HFFc6 (cell line): ENCODE results near the gene DVL2. TPM values are rescaled to one million over a fixed set of nuclear protein-coding genes. Genes with fewer than 3 reads are reported as not detected.

Experiments used
- DNase-seq: peaks from one replicate; pipeline ENCODE4 v3.0.0-alpha.2; 2018
- H3K27ac Mint-ChIP-seq: 2 replicates; pipeline ENCODE4 v1.8.0; 2020; ENCODE audit warnings: mild to moderate bottlenecking, mixed read lengths
- H3K27me3 Mint-ChIP-seq: 2 replicates; pipeline ENCODE4 v1.8.0; 2021; ENCODE audit warnings: mild to moderate bottlenecking, moderate library complexity, mixed read lengths; ENCODE audit not compliant: insufficient read depth
- H3K36me3 Mint-ChIP-seq: 2 replicates; pipeline ENCODE4 v1.8.0; 2021; ENCODE audit warnings: low read depth, mixed read lengths
- H3K4me1 Mint-ChIP-seq: 2 replicates; pipeline ENCODE4 v1.8.0; 2020; ENCODE audit warnings: low read depth, mixed read lengths
- H3K4me3 Mint-ChIP-seq: 2 replicates; pipeline ENCODE4 v1.8.0; 2020; ENCODE audit warnings: mild to moderate bottlenecking, moderate library complexity, mixed read lengths
- H3K9me3 Mint-ChIP-seq: 2 replicates; pipeline ENCODE4 v1.8.0; 2020; ENCODE audit warnings: mild to moderate bottlenecking, mixed read lengths
- CTCF ChIP-seq: fragments of 200-600 bp; sonication (generic); IDR thresholded peaks from 2 replicates; pipeline ENCODE4 v1.5.0; 2021; ENCODE audit warnings: antibody characterized with exemption, mild to moderate bottlenecking
- total RNA-seq, 6 experiments: library from RNA; stranded (reverse); fragmentation: NEBNext Ultra II Directional; extraction: Animal tissue kit (Norgen Biotek cat#: 25700); gene quantifications; 2 replicates in 1 of 6; 3 replicates in 5 of 6; pipeline ENCODE4 v1.2.3, GENCODE V29; 2021

The DVL2 gene
- total RNA-seq, 6 experiments from 2014 or later: 24.9 to 29.1 (median 27.0) TPM

GRCh38 chr17:7208754-7209460 is 25.4 kb downstream of the DVL2 start:
- Mint-ChIP-seq H3K36me3 (peaks cover 9% of the 10 kb centered on the region), H3K9me3 (no peaks in the 10 kb centered on the region), H3K27me3 (peaks cover 2% of the 10 kb centered on the region), H3K4me3 (no peak overlapping the region), H3K4me1 (peaks cover 48% of the 10 kb centered on the region), H3K27ac (no peak overlapping the region)
- no peak for DNase-seq
- TF ChIP-seq CTCF: no peak

DNA sequence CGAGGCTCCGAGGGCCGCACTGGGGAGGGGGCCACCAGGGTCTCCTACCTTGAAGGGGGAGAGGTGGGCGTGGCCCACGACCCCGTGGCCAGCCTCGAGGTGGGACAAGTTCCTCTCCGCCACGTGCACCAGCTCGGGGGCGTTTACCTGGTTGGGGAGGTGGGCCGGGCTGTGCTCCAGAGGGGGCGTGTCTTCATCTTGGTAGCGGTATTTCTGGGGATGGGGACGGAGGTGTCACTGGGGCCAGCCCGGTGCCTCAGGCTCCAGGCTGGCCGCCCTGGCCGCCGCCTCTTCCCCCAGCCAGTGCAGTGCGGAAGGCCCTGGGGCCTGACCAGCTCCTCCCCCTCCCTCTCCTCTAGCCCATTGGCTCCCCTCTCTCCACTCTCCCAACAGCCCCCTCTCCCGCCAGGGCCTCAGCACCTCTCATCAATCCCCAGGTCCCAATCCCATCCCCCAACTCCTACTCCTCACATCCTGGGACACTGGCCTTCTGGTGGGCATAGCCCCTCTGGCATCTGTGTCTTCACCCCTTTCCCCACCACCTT is 26.2 kb downstream of the DVL2 start:
- Mint-ChIP-seq H3K4me3 (no peak overlapping the region), H3K27me3 (peaks cover 2% of the 10 kb centered on the region; the same call in 1 of the 2 replicates), H3K27ac (no peak overlapping the region), H3K4me1 (peaks cover 40% of the 10 kb centered on the region), H3K9me3 (no peaks in the 10 kb centered on the region), H3K36me3 (peaks cover 7% of the 10 kb centered on the region; the same call in 1 of the 2 replicates)
- no peak for TF ChIP-seq CTCF
- no peak for DNase-seq

DNA sequence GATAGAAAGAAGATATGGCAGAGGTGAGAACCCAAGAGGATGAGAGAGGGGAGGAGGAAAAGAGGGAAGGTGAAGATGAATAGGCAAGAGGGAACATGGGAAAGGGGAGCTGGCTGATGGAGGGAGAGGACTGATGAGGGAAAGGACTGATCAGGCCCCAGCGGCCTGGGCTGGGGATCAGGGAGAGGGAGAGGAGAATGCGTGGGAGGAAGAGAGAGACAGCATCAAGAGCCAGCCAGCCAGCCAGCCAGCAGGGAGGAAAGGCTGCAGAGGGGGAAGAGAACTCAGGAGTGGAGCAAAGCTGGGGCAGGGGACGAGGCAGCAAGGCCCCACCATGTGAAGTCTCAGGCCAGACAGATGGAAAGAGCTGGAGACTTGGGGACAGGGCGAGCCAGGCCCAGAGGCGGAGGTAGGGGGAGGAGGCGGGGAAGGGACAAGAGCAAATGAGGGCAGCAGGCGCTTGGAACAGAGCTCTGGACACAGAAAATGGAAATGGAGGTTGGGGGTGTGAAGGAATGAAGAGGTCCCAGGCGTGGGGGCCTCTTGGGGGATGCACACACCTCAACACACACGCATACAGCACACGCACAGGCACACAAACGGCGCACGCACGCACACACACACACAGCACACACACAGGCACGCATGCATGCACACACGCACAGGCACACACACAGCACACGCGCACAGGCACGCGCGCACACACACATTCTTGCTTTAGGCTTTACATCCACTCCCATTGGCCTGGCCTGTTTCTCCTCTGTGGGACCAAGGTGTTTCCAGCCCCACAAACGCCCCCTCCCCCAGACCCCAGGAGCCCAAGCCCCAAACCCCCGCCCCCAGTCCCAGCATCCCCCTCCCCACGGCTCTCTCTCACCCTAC is 27.0 kb downstream of the DVL2 start:
- Mint-ChIP-seq H3K36me3 (peaks cover 13% of the 10 kb centered on the region; the same call in 1 of the 2 replicates), H3K27ac (peak overlapping the region; percentile 9; the same call in 1 of the 2 replicates), H3K9me3 (no peaks in the 10 kb centered on the region), H3K27me3 (peaks cover 2% of the 10 kb centered on the region; the same call in 1 of the 2 replicates), H3K4me1 (peaks cover 38% of the 10 kb centered on the region), H3K4me3 (no peak overlapping the region)
- DNase-seq: no peak
- TF ChIP-seq CTCF: no peak

- H3K36me3 Mint-ChIP-seq: peaks cover 17% of the 10 kb centered on the region; the same call in 1 of the 2 replicates
- no peak for DNase-seq
- H3K4me1 Mint-ChIP-seq: peaks cover 30% of the 10 kb centered on the region
- H3K27ac Mint-ChIP-seq: peak overlapping the region; percentile 87
- no peaks in the 10 kb centered on the region for H3K9me3 Mint-ChIP-seq
- peaks cover 3% of the 10 kb centered on the region; the same call in 1 of the 2 replicates for H3K27me3 Mint-ChIP-seq
- H3K4me3 Mint-ChIP-seq: peak overlapping the region; percentile 76
- TF ChIP-seq CTCF: no peak
These were observed 28.8 kb downstream of the DVL2 start for GRCh38 chr17:7205561-7205960.

DNA sequence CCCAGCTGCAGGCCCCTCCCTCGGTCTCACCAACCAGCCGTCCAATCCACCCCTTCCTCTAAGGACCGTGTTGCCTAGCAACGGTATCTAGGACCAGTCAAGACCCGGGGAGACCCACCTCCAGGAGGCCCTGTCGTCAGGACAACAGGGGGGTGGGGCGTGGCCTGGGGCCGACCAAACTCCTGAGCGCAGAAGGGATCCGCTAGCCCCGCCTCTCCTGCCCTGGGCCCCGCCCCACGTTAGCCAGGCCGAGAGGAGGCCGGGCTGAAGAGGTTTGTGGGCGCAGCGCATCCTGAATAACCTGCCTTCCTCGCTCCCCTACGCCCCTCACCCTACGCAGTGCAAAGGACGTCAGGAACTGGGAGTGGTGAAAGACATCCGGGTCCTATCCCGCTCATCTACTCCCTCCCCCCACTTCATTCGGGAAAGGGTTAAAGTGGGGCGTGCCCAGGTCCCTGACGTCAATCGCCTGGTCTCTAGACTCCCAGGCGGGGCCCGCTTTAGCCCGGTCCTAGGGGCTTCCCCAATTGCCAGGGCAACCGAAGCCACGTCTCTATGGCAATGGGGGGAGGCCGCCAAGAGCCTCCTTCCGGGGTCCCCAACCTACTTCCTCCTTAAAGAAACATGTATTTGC is 29.4 kb downstream of the DVL2 start:
- Mint-ChIP-seq H3K27me3 (peaks cover 3% of the 10 kb centered on the region; the same call in 1 of the 2 replicates), H3K36me3 (peaks cover 17% of the 10 kb centered on the region; the same call in 1 of the 2 replicates), H3K4me1 (peaks cover 25% of the 10 kb centered on the region), H3K4me3 (peak overlapping the region; percentile 76), H3K9me3 (no peaks in the 10 kb centered on the region), H3K27ac (peak overlapping the region; percentile 87)
- TF ChIP-seq CTCF: no peak
- DNase-seq: no peak
